GM12874 (cell line): ENCODE measurements around the gene SPRING1.

ENCODE experiments used
- TF ChIP-seq, protein P1 (sequence below): IDR thresholded peaks from 2 replicates; pipeline ENCODE4 v1.5.1; 2011; ENCODE audit warnings: low read depth, mild to moderate bottlenecking, control low read depth, low read length, moderate library complexity; ENCODE audit not compliant: insufficient read depth

Gene SPRING1

GRCh38 chr12:116773276-116773731, 35.4 kb upstream of the SPRING1 start:
- TF ChIP-seq, protein P1, sequence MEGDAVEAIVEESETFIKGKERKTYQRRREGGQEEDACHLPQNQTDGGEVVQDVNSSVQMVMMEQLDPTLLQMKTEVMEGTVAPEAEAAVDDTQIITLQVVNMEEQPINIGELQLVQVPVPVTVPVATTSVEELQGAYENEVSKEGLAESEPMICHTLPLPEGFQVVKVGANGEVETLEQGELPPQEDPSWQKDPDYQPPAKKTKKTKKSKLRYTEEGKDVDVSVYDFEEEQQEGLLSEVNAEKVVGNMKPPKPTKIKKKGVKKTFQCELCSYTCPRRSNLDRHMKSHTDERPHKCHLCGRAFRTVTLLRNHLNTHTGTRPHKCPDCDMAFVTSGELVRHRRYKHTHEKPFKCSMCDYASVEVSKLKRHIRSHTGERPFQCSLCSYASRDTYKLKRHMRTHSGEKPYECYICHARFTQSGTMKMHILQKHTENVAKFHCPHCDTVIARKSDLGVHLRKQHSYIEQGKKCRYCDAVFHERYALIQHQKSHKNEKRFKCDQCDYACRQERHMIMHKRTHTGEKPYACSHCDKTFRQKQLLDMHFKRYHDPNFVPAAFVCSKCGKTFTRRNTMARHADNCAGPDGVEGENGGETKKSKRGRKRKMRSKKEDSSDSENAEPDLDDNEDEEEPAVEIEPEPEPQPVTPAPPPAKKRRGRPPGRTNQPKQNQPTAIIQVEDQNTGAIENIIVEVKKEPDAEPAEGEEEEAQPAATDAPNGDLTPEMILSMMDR = no peak

DNA sequence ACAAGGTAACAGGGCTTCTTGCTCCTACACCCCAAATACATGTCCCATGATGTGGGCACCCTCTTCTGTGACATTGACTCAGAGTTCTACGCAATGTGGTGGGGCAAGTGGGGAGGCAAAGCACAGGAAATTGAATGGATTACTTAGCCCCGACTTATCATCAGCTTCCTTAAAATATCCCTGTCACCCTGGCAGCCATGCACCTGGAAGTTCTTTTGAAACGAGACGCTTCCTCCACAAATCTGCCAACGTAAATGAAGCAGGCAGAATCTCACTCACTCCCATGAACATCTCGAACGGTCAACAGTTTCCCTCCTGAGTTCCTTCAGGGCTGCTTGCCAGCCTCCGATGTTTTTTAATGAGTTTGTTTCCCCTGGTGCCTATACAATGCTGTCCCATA, 33.8 kb upstream of the SPRING1 start:
- TF ChIP-seq, protein P1 = no peak

GRCh38 chr12:116766746-116767145, 28.9 kb upstream of the SPRING1 start:
- TF ChIP-seq, protein P1 = no peak

- TF ChIP-seq, protein P1 = no peak
Measured at GRCh38 chr12:116766285-116766684, 28.4 kb upstream of the SPRING1 start.

DNA sequence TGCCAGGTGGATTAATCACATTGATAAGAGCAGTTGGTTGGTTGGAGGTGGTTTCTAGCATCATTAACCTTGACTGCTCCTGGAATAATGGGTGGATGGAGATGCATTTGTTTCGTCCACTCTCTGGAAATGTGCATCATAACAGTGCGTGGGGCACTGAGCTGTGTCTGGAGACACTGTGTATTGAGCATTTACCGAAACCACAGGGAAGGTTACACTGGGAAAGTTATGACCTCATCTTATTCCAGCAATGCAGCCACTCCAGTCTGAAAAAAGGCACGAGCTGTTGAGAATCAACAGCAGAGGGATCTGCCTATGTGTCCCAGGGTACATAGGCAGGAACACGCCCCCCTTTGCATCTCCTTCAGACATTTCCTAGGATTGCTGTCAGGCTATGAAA, 27.4 kb upstream of the SPRING1 start:
- TF ChIP-seq, protein P1 = no peak

DNA sequence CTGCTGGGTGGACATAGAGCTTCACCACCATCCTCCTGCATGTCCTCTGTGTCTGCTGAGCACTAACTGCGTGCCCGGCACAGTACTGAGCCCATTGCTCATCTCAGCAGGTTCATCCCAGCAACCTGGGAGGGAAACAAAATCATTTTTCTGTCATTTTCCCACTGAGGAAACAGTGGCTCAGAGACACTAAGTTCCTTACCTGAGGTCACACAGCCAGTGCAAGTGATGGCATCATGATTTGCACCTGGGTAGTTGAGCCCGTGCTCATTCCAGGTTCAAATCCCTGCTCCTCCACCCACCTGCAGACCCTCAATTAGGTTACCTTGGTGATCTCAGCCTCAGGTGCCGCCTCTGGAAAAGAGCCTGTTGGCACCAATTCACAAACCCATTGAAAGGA, 23.6 kb upstream of the SPRING1 start:
- TF ChIP-seq, protein P1 = no peak

- TF ChIP-seq, protein P1 = no peak
Measured at GRCh38 chr12:116760622-116761020, 22.8 kb upstream of the SPRING1 start.
